PC-9 (cell line): ENCODE measurements around the gene KCNH3. TPM values are rescaled to one million over a fixed set of nuclear protein-coding genes. Genes with fewer than 3 reads are reported as not detected.

Experiments
- BruUV-seq: library from RNA; stranded (reverse); fragments of 400-500 nt; replicated peaks from 2 replicates; lab custom pipeline; 2021; lab: Mats Ljungman, UMichigan
- CTCF ChIA-PET: fragments of 300-600 bp; sonication (Branson Sonifier 250); formaldehyde crosslinking; loops from one replicate; lab custom pipeline; 2022; ENCODE audit warnings: antibody characterized with exemption; lab: Charles Lee
- POLR2A ChIA-PET: fragments of 300-600 bp; sonication (Branson Sonifier 250); formaldehyde crosslinking; loops from one replicate; lab custom pipeline; 2022; ENCODE audit warnings: antibody characterized with exemption; ENCODE audit not compliant: unreplicated experiment; lab: Charles Lee
- DNase-seq, 2 experiments: peaks; one replicate each; pipeline versions ENCODE4 v3.0.0 to v3.0.0-alpha.2; 2015 to 2022; ENCODE audit warnings: mixed read lengths in 1 of 2
- H2AFZ ChIP-seq: fragments of 200-600 bp; sonication (generic); 2 replicates; pipeline ENCODE4 v1.8.1; 2017; ENCODE audit warnings: antibody characterized with exemption
- H3F3A ChIP-seq: fragments of 200-600 bp; sonication (generic); 2 replicates; pipeline ENCODE4 v1.8.1; 2017; ENCODE audit warnings: antibody characterized with exemption, mild to moderate bottlenecking, low read depth; ENCODE audit not compliant: insufficient read depth
- H3K27ac ChIP-seq: fragments of 200-600 bp; sonication (generic); 2 replicates; pipeline ENCODE4 v1.6.1; 2016; ENCODE audit warnings: mixed run types
- H3K27me3 ChIP-seq: fragments of 200-600 bp; sonication (generic); 2 replicates; pipeline ENCODE4 v1.6.1; 2016; ENCODE audit warnings: low read depth, mixed run types; ENCODE audit not compliant: insufficient read depth
- H3K36me3 ChIP-seq: fragments of 200-600 bp; sonication (generic); 2 replicates; pipeline ENCODE4 v1.6.1; 2016; ENCODE audit warnings: low read depth, mixed run types
- H3K4me1 ChIP-seq: fragments of 200-600 bp; sonication (generic); replicated peaks from 2 replicates; pipeline ENCODE4 v1.6.1; 2016; ENCODE audit warnings: mixed run types; ENCODE audit not compliant: insufficient read depth
- H3K4me2 ChIP-seq: fragments of 200-600 bp; sonication (generic); 2 replicates; pipeline ENCODE4 v1.6.1; 2017; ENCODE audit warnings: mixed run types
- H3K4me3 ChIP-seq: fragments of 200-600 bp; sonication (generic); 2 replicates; pipeline ENCODE4 v1.6.1; 2016; ENCODE audit warnings: mixed run types
- H3K79me2 ChIP-seq: fragments of 200-600 bp; sonication (generic); 2 replicates; pipeline ENCODE4 v1.6.1; 2017; ENCODE audit warnings: low read depth, mixed run types
- H3K9me2 ChIP-seq: fragments of 200-600 bp; sonication (generic); 2 replicates; pipeline ENCODE4 v1.8.1; 2017; ENCODE audit warnings: mild to moderate bottlenecking; ENCODE audit not compliant: insufficient read depth
- H3K9me3 ChIP-seq: fragments of 200-600 bp; sonication (generic); 2 replicates; pipeline ENCODE4 v1.8.1; 2016; ENCODE audit warnings: low read depth; ENCODE audit not compliant: insufficient read depth
- H4K20me1 ChIP-seq: fragments of 200-600 bp; sonication (generic); 2 replicates; pipeline ENCODE4 v1.8.1; 2017; ENCODE audit not compliant: insufficient read depth
- CTCF ChIP-seq: fragments of 200-600 bp; sonication (generic); conservative IDR thresholded peaks from 2 replicates; pipeline ENCODE4 v1.6.1; 2017; ENCODE audit warnings: mixed run types, antibody characterized with exemption, mild to moderate bottlenecking, moderate library complexity
- EZH2 ChIP-seq: fragments of 200-600 bp; sonication (generic); IDR thresholded peaks from 2 replicates; pipeline ENCODE4 v1.8.0; 2017; ENCODE audit warnings: antibody characterized with exemption, low read depth
- intact Hi-C: fragments of 100-400 bp; cut with micrococcal nuclease; formaldehyde crosslinking; loops from one replicate; pipeline ENCODE4 v1.10.0; 2022; ENCODE audit not compliant: unreplicated experiment
- total RNA-seq: library from RNA; stranded (reverse); gene quantifications from 2 replicates; pipeline ENCODE4 v1.2.3, GENCODE V29; 2021

The KCNH3 gene
- total RNA-seq, 1 experiment from 2014 or later, result not detected

GRCh38 chr12:49534731-49535278 lies 4.0 kb upstream of the KCNH3 start:
- Histone ChIP-seq H3K27me3 (peaks cover 17% of the 10 kb centered on the region), H3K4me3 (no peak overlapping the region), H3F3A (peaks cover 17% of the 10 kb centered on the region; the same call in 1 of the 2 replicates), H3K36me3 (no peaks in the 10 kb centered on the region), H3K9me2 (no peaks in the 10 kb centered on the region), H2AFZ (no peak overlapping the region), H3K4me2 (no peak overlapping the region), H4K20me1 (no peaks in the 10 kb centered on the region), H3K27ac (no peak overlapping the region), H3K4me1 (peaks cover 11% of the 10 kb centered on the region; the same call in 1 of the 2 replicates), H3K79me2 (no peaks in the 10 kb centered on the region), H3K9me3 (no peaks in the 10 kb centered on the region)
- POLR2A ChIA-PET, result no interaction called here
- TF ChIP-seq EZH2, result no peak
- no peak for TF ChIP-seq CTCF
- intact Hi-C loops, result no loop called here
- no peak for DNase-seq
- CTCF ChIA-PET, result interaction anchor here (1.1 to 1.8 kb wide), 2 partner anchors 45 to 176 kb away, joined by 3 to 7 read pairs; no protein-coding TSS in a partner anchor
- BruUV-seq, result no TSS peak

GRCh38 chr12:49535921-49536525 lies 2.8 kb upstream of the KCNH3 start:
- Histone ChIP-seq H3K27me3 (peaks cover 18% of the 10 kb centered on the region), H3K27ac (no peak overlapping the region), H3K36me3 (no peaks in the 10 kb centered on the region), H3K9me2 (no peaks in the 10 kb centered on the region), H3K4me2 (no peak overlapping the region), H3F3A (peaks cover 22% of the 10 kb centered on the region; the same call in 1 of the 2 replicates), H4K20me1 (no peaks in the 10 kb centered on the region), H3K79me2 (no peaks in the 10 kb centered on the region), H3K4me1 (peaks cover 21% of the 10 kb centered on the region), H3K4me3 (no peak overlapping the region), H3K9me3 (no peaks in the 10 kb centered on the region), H2AFZ (no peak overlapping the region)
- TF ChIP-seq CTCF (no peak), EZH2 (no peak)
- no TSS peak for BruUV-seq
- intact Hi-C loops, result no loop called here
- ChIA-PET CTCF (interaction anchor here (0.6 to 1.8 kb wide), 3 partner anchors 44 to 178 kb away, joined by 3 to 7 read pairs (median 3); partner anchors contain the start of gene PRPF40B), POLR2A (interaction anchor here (0.6 kb wide), 3 partner anchors 58 to 376 kb away, joined by 3 read pairs; no protein-coding TSS in a partner anchor)
- peak in 1 of 2 experiments; percentile 36 for DNase-seq

- DNase-seq, result no peak
- H3K27ac ChIP-seq, result no peak overlapping the region
- POLR2A ChIA-PET, result interaction anchor here (0.6 kb wide), 1 partner anchor 59 kb away, joined by 3 read pairs; no protein-coding TSS in a partner anchor
- H3K9me3 ChIP-seq, result no peaks in the 10 kb centered on the region
- H3K27me3 ChIP-seq, result peaks cover 18% of the 10 kb centered on the region
- H3F3A ChIP-seq, result peaks cover 22% of the 10 kb centered on the region; the same call in 1 of the 2 replicates
- TF ChIP-seq CTCF (no peak), EZH2 (no peak)
- H3K4me3 ChIP-seq, result no peak overlapping the region
- no peaks in the 10 kb centered on the region for H3K36me3 ChIP-seq
- H3K9me2 ChIP-seq, result no peaks in the 10 kb centered on the region
- no peak overlapping the region for H3K4me2 ChIP-seq
- CTCF ChIA-PET, result interaction anchor here (0.6 to 1.8 kb wide), 2 partner anchors 86 to 178 kb away, joined by 3 to 7 read pairs; partner anchors contain the start of gene PRPF40B
- no peak overlapping the region for H2AFZ ChIP-seq
- H3K79me2 ChIP-seq, result no peaks in the 10 kb centered on the region
- no peaks in the 10 kb centered on the region for H4K20me1 ChIP-seq
- peaks cover 21% of the 10 kb centered on the region for H3K4me1 ChIP-seq
- intact Hi-C loops, result no loop called here
- BruUV-seq, result no TSS peak
Measured at GRCh38 chr12:49536526-49537071, 2.2 kb upstream of the KCNH3 start.
